ENCODE measurements around the gene NR1I2.

Gene NR1I2

GRCh38 chr3:119779731-119780383 lies 2.0 kb upstream of the NR1I2 start:
- DNase-seq (ENCODE audit: low spot score) = no peak

GRCh38 chr3:119782460-119782859 lies 559 bp downstream of the NR1I2 start:
- DNase-seq (ENCODE audit: low spot score) = no peak

GRCh38 chr3:119783255-119783654 lies 1.4 kb downstream of the NR1I2 start:
- no peak for DNase-seq (ENCODE audit: low spot score)

- no peak for DNase-seq (ENCODE audit: low spot score)
These were observed 2.0 kb downstream of the NR1I2 start for GRCh38 chr3:119783883-119784282.

- DNase-seq (ENCODE audit: low spot score) = no peak
These were observed 4.5 kb downstream of the NR1I2 start for GRCh38 chr3:119786409-119786808.

GRCh38 chr3:119790369-119790768 lies 8.5 kb downstream of the NR1I2 start:
- no peak for DNase-seq (ENCODE audit: low spot score)

- no peak for DNase-seq (ENCODE audit: low spot score)
These were observed 10.4 kb downstream of the NR1I2 start for GRCh38 chr3:119792270-119792669.

- DNase-seq (ENCODE audit: low spot score) = no peak
These were observed 12.5 kb downstream of the NR1I2 start for GRCh38 chr3:119794401-119794800.

- no peak for DNase-seq (ENCODE audit: low spot score)
These were observed 13.2 kb downstream of the NR1I2 start for GRCh38 chr3:119794971-119795612.

- no peak for DNase-seq (ENCODE audit: low spot score)
These were observed 13.9 kb downstream of the NR1I2 start for GRCh38 chr3:119795849-119796248.

GRCh38 chr3:119796368-119796767 lies 14.5 kb downstream of the NR1I2 start:
- DNase-seq (ENCODE audit: low spot score) = no peak

- no peak for DNase-seq (ENCODE audit: low spot score)
These were observed 14.9 kb downstream of the NR1I2 start for GRCh38 chr3:119796785-119797184.

- DNase-seq (ENCODE audit: low spot score) = no peak
These were observed 18.9 kb downstream of the NR1I2 start for GRCh38 chr3:119800844-119801243.

GRCh38 chr3:119808244-119808643 lies 26.3 kb downstream of the NR1I2 start:
- DNase-seq (ENCODE audit: low spot score) = no peak

- no peak for DNase-seq (ENCODE audit: low spot score)
These were observed 26.9 kb downstream of the NR1I2 start for GRCh38 chr3:119808843-119809242.

GRCh38 chr3:119809249-119810017 lies 27.5 kb downstream of the NR1I2 start:
- DNase-seq (ENCODE audit: low spot score) = no peak

- peak; percentile 2 for DNase-seq (ENCODE audit: low spot score)
These were observed 28.1 kb downstream of the NR1I2 start for GRCh38 chr3:119810018-119810435.

GRCh38 chr3:119812491-119813058 lies 30.7 kb downstream of the NR1I2 start:
- no peak for DNase-seq (ENCODE audit: low spot score)

- no peak for DNase-seq (ENCODE audit: low spot score)
These were observed 33.8 kb downstream of the NR1I2 start for GRCh38 chr3:119815716-119816115.

GRCh38 chr3:119817071-119817470 lies 35.2 kb downstream of the NR1I2 start:
- DNase-seq (ENCODE audit: low spot score) = no peak

GRCh38 chr3:119817583-119818363 lies 35.9 kb downstream of the NR1I2 start:
- DNase-seq (ENCODE audit: low spot score) = no peak

GRCh38 chr3:119818937-119819336 lies 37.0 kb downstream of the NR1I2 start:
- DNase-seq (ENCODE audit: low spot score) = no peak
